H1 (cell line): Measurements from ENCODE around the gene ALDH3B1. TPM values are rescaled to one million over a fixed set of nuclear protein-coding genes. Genes with fewer than 3 reads are reported as not detected.

Source experiments
- CTCF ChIA-PET: fragments of 300-600 bp; sonication (Branson Sonifier 250); formaldehyde crosslinking; loops from one replicate; lab custom pipeline; 2021; ENCODE audit not compliant: partially characterized antibody; lab: Charles Lee
- POLR2A ChIA-PET: fragments of 300-600 bp; sonication (Branson Sonifier 250); formaldehyde crosslinking; loops from one replicate; lab custom pipeline; 2021; ENCODE audit warnings: inconsistent platforms; ENCODE audit not compliant: partially characterized antibody; lab: Charles Lee
- DNase-seq, 2 experiments: peaks; one replicate each; pipeline versions ENCODE4 v3.0.0 to v3.0.0-alpha.2; 2010 to 2022; ENCODE audit warnings: low spot score in 2 of 2, low read depth in 1 of 2, mixed read lengths in 1 of 2
- FAIRE-seq: peaks from 2 replicates; lab custom pipeline; 2011; peaks lifted over from hg19 to GRCh38; lab: Jason Lieb, UNC
- H2AFZ ChIP-seq: 2 replicates; pipeline ENCODE4 v1.8.1; 2012; ENCODE audit warnings: low read length, inconsistent platforms
- H2AK5ac ChIP-seq: 2 replicates; pipeline ENCODE4 v1.6.1; 2013; ENCODE audit warnings: low read depth, low read length
- H2BK120ac ChIP-seq: replicated peaks from 2 replicates; pipeline ENCODE3; 2013; ENCODE audit warnings: low read depth, low read length, inconsistent platforms
- H2BK12ac ChIP-seq: 2 replicates; pipeline ENCODE4 v1.6.1; 2013; ENCODE audit warnings: low read depth, low read length
- H2BK15ac ChIP-seq: 2 replicates; pipeline ENCODE4 v1.6.1; 2013; ENCODE audit warnings: low read length
- H2BK20ac ChIP-seq: 2 replicates; pipeline ENCODE4 v1.6.1; 2013; ENCODE audit warnings: low read length
- H2BK5ac ChIP-seq: 2 replicates; pipeline ENCODE4 v1.6.1; 2013; ENCODE audit warnings: low read depth, low read length
- H3K14ac ChIP-seq: 2 replicates; pipeline ENCODE4 v1.6.1; 2013; ENCODE audit warnings: inconsistent platforms; ENCODE audit not compliant: insufficient read length
- H3K18ac ChIP-seq: 2 replicates; pipeline ENCODE4 v1.6.1; 2013; ENCODE audit warnings: low read length; ENCODE audit errors: extremely low read depth
- H3K23ac ChIP-seq: 2 replicates; pipeline ENCODE4 v1.6.1; 2013; ENCODE audit warnings: inconsistent platforms; ENCODE audit not compliant: insufficient read length
- H3K23me2 ChIP-seq: 2 replicates; pipeline ENCODE4 v1.6.1; 2013; ENCODE audit warnings: low read depth, low read length
- H3K27ac ChIP-seq: 2 replicates; pipeline ENCODE4 v1.6.1; 2011; ENCODE audit warnings: low read depth, low read length, inconsistent platforms
- H3K27me3 ChIP-seq, 4 experiments: replicated peaks in 1 of 4; 1 replicate in 1 of 4; 2 replicates in 3 of 4; pipeline versions ENCODE4 v1.6.1 to v1.8.1; 2011 to 2013; ENCODE audit warnings: low read length in 3 of 4, mild to moderate bottlenecking in 3 of 4, inconsistent platforms in 2 of 4, mixed read lengths in 2 of 4, moderate library complexity in 1 of 4; ENCODE audit not compliant: control insufficient read depth in 3 of 4, insufficient read depth in 3 of 4; ENCODE audit errors: extremely low read depth in 1 of 4
- H3K36me3 ChIP-seq, 4 experiments: 2 replicates each; pipeline versions ENCODE4 v1.6.1 to v1.8.1; 2011 to 2013; ENCODE audit warnings: mild to moderate bottlenecking in 4 of 4, low read length in 3 of 4, moderate library complexity in 2 of 4, control low read depth in 1 of 4, inconsistent platforms in 1 of 4; ENCODE audit not compliant: insufficient read depth in 4 of 4, control insufficient read depth in 2 of 4
- H3K4ac ChIP-seq: replicated peaks from 2 replicates; pipeline ENCODE3; 2013; ENCODE audit warnings: low read length, low read depth, mixed read lengths, inconsistent platforms; ENCODE audit not compliant: insufficient read length
- H3K4me1 ChIP-seq, 4 experiments: replicated peaks in 1 of 4; 1 replicate in 1 of 4; 2 replicates in 3 of 4; pipeline versions ENCODE4 v1.6.1 to v1.8.1; 2011 to 2013; ENCODE audit warnings: low read length in 3 of 4, inconsistent platforms in 2 of 4, mixed read lengths in 1 of 4; ENCODE audit not compliant: insufficient read depth in 4 of 4, control insufficient read depth in 3 of 4
- H3K4me2 ChIP-seq, 2 experiments: 2 replicates each; pipeline versions ENCODE4 v1.6.1 to v1.8.1; 2011 to 2013; ENCODE audit warnings: low read depth in 2 of 2, low read length in 2 of 2, control low read depth in 1 of 2, inconsistent platforms in 1 of 2, mild to moderate bottlenecking in 1 of 2; ENCODE audit not compliant: insufficient read depth in 1 of 2
- H3K4me3 ChIP-seq, 4 experiments: fragments of 200-600, 300-600 bp in 1 of 4; sonication (generic), shearing (Covaris generic), sonication (Bioruptor Twin) in 1 of 4; 2 replicates each; pipeline versions ENCODE4 v1.5.1 to v1.8.1; 2011 to 2016; ENCODE audit warnings: low read length in 4 of 4, low read depth in 3 of 4, control low read depth in 2 of 4, inconsistent platforms in 2 of 4, mild to moderate bottlenecking in 2 of 4, mixed read lengths in 1 of 4, moderate library complexity in 1 of 4; ENCODE audit not compliant: insufficient read depth in 2 of 4; ENCODE audit errors: extremely low read depth in 1 of 4
- H3K56ac ChIP-seq: replicated peaks from 2 replicates; pipeline ENCODE3; 2013; ENCODE audit warnings: low read depth, mild to moderate bottlenecking, mixed read lengths, low read length, inconsistent platforms; ENCODE audit not compliant: insufficient read length
- H3K79me1 ChIP-seq: 2 replicates; pipeline ENCODE4 v1.6.1; 2013; ENCODE audit warnings: low read depth, low read length, control low read depth
- H3K79me2 ChIP-seq, 2 experiments: 2 replicates each; pipeline versions ENCODE4 v1.6.1 to v1.8.1; 2012 to 2013; ENCODE audit warnings: low read length in 2 of 2, mild to moderate bottlenecking in 2 of 2, inconsistent platforms in 1 of 2; ENCODE audit not compliant: insufficient read depth in 2 of 2, control insufficient read depth in 1 of 2
- H3K9ac ChIP-seq, 4 experiments: replicated peaks in 1 of 4; 1 replicate in 1 of 4; 2 replicates in 3 of 4; pipeline versions ENCODE4 v1.6.1 to v1.8.1; 2011 to 2013; ENCODE audit warnings: low read depth in 3 of 4, low read length in 3 of 4, control low read depth in 2 of 4, mild to moderate bottlenecking in 2 of 4, moderate library complexity in 2 of 4, inconsistent platforms in 1 of 4; ENCODE audit errors: extremely low read depth in 1 of 4
- H3K9me3 ChIP-seq, 2 experiments: 2 replicates each; pipeline versions ENCODE4 v1.6.1 to v1.8.1; 2012 to 2013; ENCODE audit warnings: mild to moderate bottlenecking in 2 of 2, moderate library complexity in 2 of 2, control low read depth in 1 of 2, inconsistent platforms in 1 of 2, low read depth in 1 of 2, low read length in 1 of 2, mixed read lengths in 1 of 2; ENCODE audit not compliant: insufficient read depth in 2 of 2
- H4K20me1 ChIP-seq, 2 experiments: replicated peaks in 1 of 2; 2 replicates each; pipeline versions ENCODE3 to v1.8.1; 2011 to 2013; ENCODE audit warnings: inconsistent platforms in 2 of 2, low read length in 2 of 2, mild to moderate bottlenecking in 1 of 2; ENCODE audit not compliant: insufficient read depth in 2 of 2, control insufficient read depth in 1 of 2
- H4K5ac ChIP-seq: 2 replicates; pipeline ENCODE4 v1.6.1; 2013; ENCODE audit warnings: low read length, low read depth, mixed read lengths, inconsistent platforms; ENCODE audit not compliant: insufficient read length
- H4K8ac ChIP-seq: 2 replicates; pipeline ENCODE4 v1.8.0; 2013; ENCODE audit warnings: mild to moderate bottlenecking, moderate library complexity, low read length, inconsistent platforms; ENCODE audit not compliant: insufficient read depth; ENCODE audit errors: extremely low read depth
- H4K91ac ChIP-seq: replicated peaks from 2 replicates; pipeline ENCODE3; 2013; ENCODE audit warnings: low read length, mixed read lengths, inconsistent platforms; ENCODE audit not compliant: insufficient read length
- ASH2L ChIP-seq: fragments of 200-600, 300-600 bp; sonication (generic); IDR thresholded peaks from one replicate; pipeline ENCODE4 v1.7.1; 2017; ENCODE audit warnings: low read length
- BACH1 ChIP-seq: IDR thresholded peaks from 2 replicates; pipeline ENCODE4 v1.6.1; 2012; ENCODE audit warnings: low read length, improper control_type of control experiment
- CBX5 ChIP-seq: fragments of 300-800, 300-1000 bp; sonication (generic); IDR thresholded peaks from 2 replicates; pipeline ENCODE4 v1.7.1; 2016; ENCODE audit warnings: antibody characterized with exemption, low read length, low read depth
- CHD2 ChIP-seq: IDR thresholded peaks from 2 replicates; pipeline ENCODE4 v1.6.1; 2012; ENCODE audit warnings: low read length, improper control_type of control experiment
- EGR1 ChIP-seq: IDR thresholded peaks from 2 replicates; pipeline ENCODE4 v1.6.1; 2011; ENCODE audit warnings: low read depth, low read length, borderline replicate concordance
- FOSL1 ChIP-seq: IDR thresholded peaks from 2 replicates; pipeline ENCODE4 v1.6.1; 2011; ENCODE audit warnings: mild to moderate bottlenecking, low read depth, low read length, moderate library complexity; ENCODE audit not compliant: insufficient read depth
- HDAC6 ChIP-seq: IDR thresholded peaks from one replicate; pipeline ENCODE4 v1.7.1; 2012; ENCODE audit warnings: low read depth, mild to moderate bottlenecking, inconsistent platforms, low read length, moderate library complexity
- KDM4A ChIP-seq: IDR thresholded peaks from one replicate; pipeline ENCODE4 v1.7.1; 2012; ENCODE audit warnings: low read depth, mild to moderate bottlenecking, moderate library complexity, low read length, inconsistent platforms; ENCODE audit not compliant: severe bottlenecking
- PHF8 ChIP-seq: fragments of 200-600 bp; sonication (generic); conservative IDR thresholded peaks from 2 replicates; pipeline ENCODE4 v1.7.1; 2012; ENCODE audit warnings: low read depth, mild to moderate bottlenecking, inconsistent platforms, low read length, moderate library complexity
- POLR2A ChIP-seq, 2 experiments: IDR thresholded peaks; 1 replicate in 1 of 2; 2 replicates in 1 of 2; pipeline ENCODE4 v1.6.1; 2011; ENCODE audit warnings: low read depth in 2 of 2, low read length in 2 of 2, mild to moderate bottlenecking in 2 of 2; ENCODE audit errors: control extremely low read depth in 1 of 2
- RBBP5 ChIP-seq: IDR thresholded peaks from 2 replicates; pipeline ENCODE4 v1.7.1; 2012; ENCODE audit warnings: low read depth, mild to moderate bottlenecking, inconsistent platforms, low read length, moderate library complexity, borderline replicate concordance
- SIX5 ChIP-seq: IDR thresholded peaks from 2 replicates; pipeline ENCODE4 v1.6.1; 2011; ENCODE audit warnings: mild to moderate bottlenecking, low read depth, low read length
- SP1 ChIP-seq: IDR thresholded peaks from 2 replicates; pipeline ENCODE4 v1.6.1; 2011; ENCODE audit warnings: low read depth, low read length
- SP2 ChIP-seq: IDR thresholded peaks from 2 replicates; pipeline ENCODE4 v1.6.1; 2012; ENCODE audit warnings: mild to moderate bottlenecking, low read length, inconsistent platforms
- TAF1 ChIP-seq: IDR thresholded peaks from 2 replicates; pipeline ENCODE4 v1.6.1; 2011; ENCODE audit warnings: mild to moderate bottlenecking, low read depth, low read length
- ZNF274 ChIP-seq: IDR thresholded peaks from 2 replicates; pipeline ENCODE4 v1.7.0; 2012; ENCODE audit warnings: low read length, borderline replicate concordance; ENCODE audit errors: extremely low read depth
- WGBS, 2 experiments: shearing (Covaris generic) in 1 of 2; methylation state at CpG; one replicate each; pipeline versions ENCODE4 v1.1.6 to v1.1.7; 2013 to 2015; ENCODE audit warnings: low lambda C conversion rate in 2 of 2, mixed read lengths in 2 of 2, inconsistent platforms in 1 of 2, low coverage in 1 of 2, missing lambda C conversion rate in 1 of 2; ENCODE audit not compliant: insufficient replicate concordance in 2 of 2, insufficient coverage in 1 of 2, insufficient read length in 1 of 2; ENCODE audit errors: extremely low coverage in 1 of 2, missing lambda C conversion rate in 1 of 2; 5-methylcytosine and 5-hydroxymethylcytosine counted together
- polyA plus RNA-seq, 7 experiments: library from polyadenylated mRNA; depleted of rRNA in 3 of 7; stranded (reverse) in 5 of 7; unstranded in 2 of 7; fragments of >200 nt in 5 of 7; fragments of 200-250 nt in 2 of 7; gene quantifications; 1 replicate in 5 of 7; 2 replicates in 1 of 7; 4 replicates in 1 of 7; pipeline versions ENCODE4 v1.2.1 to v1.2.3, GENCODE V29; 2011 to 2013; ENCODE audit warnings: missing spikeins in 2 of 7, mixed read lengths in 2 of 7
- total RNA-seq: library from RNA; stranded (reverse); fragmentation: NEBNext Ultra II Directional; extraction: Animal tissue kit (Norgen Biotek cat#: 25700); gene quantifications from 2 replicates; pipeline ENCODE4 v1.2.1, GENCODE V29; 2021

Gene ALDH3B1
- total and polyA plus RNA-seq, 2 of the 8 experiments (the other 6 are each of a cell fraction or from before 2014, with no cell fraction given): 0.32 to 0.47 TPM

DNA sequence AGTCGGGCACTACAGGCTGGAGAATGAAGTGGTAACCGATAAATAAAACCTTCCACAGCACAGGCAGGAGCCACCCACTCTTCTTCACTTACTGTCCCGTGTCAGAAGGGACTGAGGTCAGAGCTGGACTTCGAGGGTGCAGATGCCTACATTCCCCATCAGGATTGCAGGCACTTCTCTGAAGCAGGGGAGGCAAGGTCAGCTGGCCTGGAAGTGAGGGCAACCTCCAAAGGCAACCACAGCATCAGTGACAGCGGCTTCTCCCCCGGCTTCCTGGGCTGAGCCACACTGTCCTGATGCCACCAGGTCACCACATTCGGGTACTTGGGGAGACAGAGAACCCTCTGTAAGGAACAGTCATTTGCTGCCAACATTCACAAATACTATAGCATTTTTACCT lies 51.4 kb downstream of the ALDH3B1 start:
- WGBS, 2 experiments: 94% methylated on average over 7 of the region's 7 CpGs; no CpG with 5 or more reads in 1 of the 2 experiments
- H3K23me2 ChIP-seq: no peaks in the 10 kb centered on the region
- H4K20me1 ChIP-seq: peaks cover 2% of the 10 kb centered on the region in 2 experiments
- H2AFZ ChIP-seq: no peak overlapping the region
- H3K56ac ChIP-seq: no peak overlapping the region
- H3K79me1 ChIP-seq: no peaks in the 10 kb centered on the region
- H4K8ac ChIP-seq: no peak overlapping the region
- H3K79me2 ChIP-seq: no peaks in the 10 kb centered on the region
- H3K9ac ChIP-seq: no peak overlapping the region
- H3K18ac ChIP-seq: no peak overlapping the region
- H3K4me3 ChIP-seq: no peak overlapping the region
- H3K27ac ChIP-seq: no peak overlapping the region
- H3K14ac ChIP-seq: no peak overlapping the region
- ChIA-PET CTCF (no interaction called here), POLR2A (interaction anchor here (0.7 to 2.1 kb wide), 4 partner anchors 9 to 106 kb away, joined by 3 to 6 read pairs (median 4); no protein-coding TSS in a partner anchor)
- H2BK120ac ChIP-seq: no peak overlapping the region
- TF ChIP-seq ASH2L (no peak), TAF1 (no peak), SIX5 (no peak), BACH1 (no peak), CBX5 (no peak), PHF8 (no peak), FOSL1 (no peak), CHD2 (no peak), SP1 (no peak), POLR2A (IDR thresholded peaks at IDR 0.05; ENCODE audit: control extremely low read depth in 1 of 2, low read depth in 2 of 2, low read length in 2 of 2) (no peak), HDAC6 (no peak), ZNF274 (no peak), EGR1 (no peak), SP2 (no peak), KDM4A (no peak), RBBP5 (no peak)
- no peak overlapping the region for H2AK5ac ChIP-seq
- H3K36me3 ChIP-seq: peaks cover 40 to 73% (median 61%) of the 10 kb centered on the region in 4 experiments
- no peak for DNase-seq
- no peak overlapping the region for H2BK12ac ChIP-seq
- no peak overlapping the region for H4K5ac ChIP-seq
- no peak overlapping the region for H2BK20ac ChIP-seq
- no peak overlapping the region for H4K91ac ChIP-seq
- FAIRE-seq: no peak
- H3K9me3 ChIP-seq: no peaks in the 10 kb centered on the region
- H2BK5ac ChIP-seq: no peak overlapping the region
- no peaks in the 10 kb centered on the region for H3K4me1 ChIP-seq
- H3K4me2 ChIP-seq: no peak overlapping the region
- H3K27me3 ChIP-seq: no peaks in the 10 kb centered on the region
- no peak overlapping the region for H2BK15ac ChIP-seq
- no peak overlapping the region for H3K4ac ChIP-seq
- no peak overlapping the region for H3K23ac ChIP-seq
